GM18520 (cell line): Measurements from ENCODE around the gene ALOX12.
"Not testable (repeated sequence)": the region's sequence is repeated elsewhere in the genome, so short reads cannot be mapped to it uniquely, and the experiment has no call there.

Experiments used
- ATAC-seq: cut with Tn5 transposase; IDR thresholded peaks from one replicate; pipeline ENCODE4 v1.9.1; 2021; ENCODE audit not compliant: unreplicated experiment

ALOX12 gene

DNA sequence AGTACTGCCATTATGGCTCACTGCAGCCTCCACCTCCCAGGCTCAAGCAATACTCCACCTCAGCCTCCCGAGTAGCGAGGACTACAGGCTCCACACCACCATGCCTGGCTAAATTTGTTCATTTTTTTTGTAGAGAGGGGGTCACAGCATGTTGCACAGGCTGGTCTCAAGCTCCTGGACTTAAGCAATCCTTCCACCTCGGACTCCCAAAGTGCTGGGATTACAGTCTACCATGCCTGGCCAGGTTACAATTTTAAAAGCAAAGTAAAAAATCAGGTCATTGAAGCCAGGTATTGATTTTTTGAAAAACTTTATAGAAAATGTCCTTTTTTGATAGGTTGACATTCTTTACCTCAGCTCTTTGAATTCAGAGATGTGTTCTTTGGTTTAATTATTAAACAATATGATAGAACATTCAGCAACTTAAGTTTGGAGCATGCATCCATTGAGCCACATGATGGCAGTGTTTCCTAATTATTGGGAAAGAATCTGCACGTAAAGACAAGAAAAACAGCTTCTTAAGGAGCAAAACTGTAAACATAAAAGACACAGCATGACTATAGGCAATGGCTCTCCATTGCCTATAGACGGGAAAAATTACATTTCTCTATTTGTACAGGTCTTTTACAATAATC is 49.8 kb downstream of the ALOX12 start:
- no peak for ATAC-seq

GRCh38 chr17:7046127-7046724 is 50.4 kb downstream of the ALOX12 start:
- ATAC-seq: no peak

- not testable (repeated sequence) for ATAC-seq
Measured at GRCh38 chr17:7046725-7047397, 51.0 kb downstream of the ALOX12 start.

DNA sequence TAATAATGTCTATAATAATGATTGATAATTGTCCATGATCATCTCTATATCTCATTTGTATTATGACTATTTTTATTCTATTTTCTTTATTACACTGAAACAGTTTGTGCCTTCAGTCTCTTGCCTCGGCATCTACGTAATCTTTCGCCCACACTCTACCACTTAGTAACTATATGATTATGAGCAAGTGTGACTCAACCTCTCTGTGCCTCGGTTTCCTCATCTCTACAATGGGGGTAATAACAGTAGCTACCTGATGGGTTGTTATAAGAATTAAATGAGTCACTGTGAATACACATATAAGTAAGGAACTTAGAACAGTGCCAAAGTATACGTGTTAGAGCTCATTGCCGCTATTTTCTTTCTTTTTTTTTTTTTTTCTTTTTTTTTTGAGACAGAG is 51.7 kb downstream of the ALOX12 start:
- ATAC-seq: no peak

DNA sequence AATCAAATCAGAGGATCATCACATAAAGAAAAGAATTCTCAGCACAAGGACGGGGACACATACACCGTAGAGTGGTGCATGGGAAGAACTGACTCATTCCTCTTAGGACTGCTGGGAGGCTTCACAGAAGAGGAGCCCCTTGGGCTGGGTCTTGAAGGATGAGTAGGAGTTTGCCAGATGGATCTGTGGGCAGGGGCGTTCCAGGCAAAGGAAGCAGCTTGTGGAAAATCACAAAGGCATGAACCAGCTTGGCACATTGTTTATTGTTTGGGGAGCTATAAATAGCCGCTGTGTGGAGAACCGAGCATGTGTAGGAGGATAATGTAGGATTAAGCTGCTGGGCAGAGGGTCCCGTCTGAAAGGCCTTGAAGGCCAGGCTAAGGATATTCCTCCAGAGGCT is 53.1 kb downstream of the ALOX12 start:
- ATAC-seq: no peak

- ATAC-seq: not testable (repeated sequence)
Measured at GRCh38 chr17:7050583-7050982, 54.7 kb downstream of the ALOX12 start.

DNA sequence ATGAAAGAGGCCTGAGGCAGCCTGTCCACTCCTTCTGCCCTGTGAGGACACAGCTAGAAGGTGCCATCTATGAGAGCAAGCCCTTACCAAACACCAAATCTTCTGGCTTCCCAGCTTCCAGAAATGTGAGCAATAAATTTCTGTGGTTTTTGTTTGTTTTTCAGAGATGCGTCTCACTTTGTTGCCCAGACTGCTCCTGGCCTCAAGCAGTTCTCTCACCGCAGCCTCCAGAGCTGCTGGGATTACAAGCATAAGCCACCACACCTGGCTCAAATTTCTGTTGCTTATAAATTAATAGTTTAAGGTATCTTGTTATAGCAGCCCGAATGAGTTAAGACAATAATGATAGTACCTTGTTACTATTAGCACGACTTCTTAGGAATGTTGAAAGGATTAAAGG is 60.5 kb downstream of the ALOX12 start:
- ATAC-seq: no peak

DNA sequence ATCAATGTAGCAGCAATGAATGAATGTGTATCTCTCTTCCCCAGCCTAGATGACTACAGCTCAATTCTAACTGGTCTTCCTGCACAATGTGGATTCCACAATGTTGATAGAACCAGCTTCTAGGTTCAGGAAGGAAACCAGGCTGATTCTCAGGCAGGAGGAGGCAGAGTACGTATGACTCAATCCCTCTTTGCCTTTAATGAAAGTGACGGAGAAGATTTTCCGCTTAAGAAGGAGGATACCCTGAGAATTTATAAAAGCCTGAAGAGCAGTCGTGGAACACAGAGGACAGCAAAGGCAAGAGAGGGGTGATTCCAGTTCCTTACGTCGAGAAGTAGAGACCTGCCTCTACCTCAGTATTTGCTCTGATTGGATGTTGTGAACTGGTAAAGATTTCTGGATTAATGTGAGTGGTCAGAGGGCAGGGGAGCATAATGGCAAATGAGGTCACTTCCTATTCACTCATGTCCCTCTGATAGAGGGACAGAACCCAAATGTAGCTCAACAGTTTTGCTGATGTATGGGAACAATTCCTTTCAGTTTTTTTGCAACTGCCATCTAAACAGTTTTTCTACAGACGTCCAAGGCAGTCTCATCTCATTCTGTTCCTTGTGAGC is 63.1 kb downstream of the ALOX12 start:
- no peak for ATAC-seq
